Left ventricle myocardium inferior (tissue), 1 donor: ENCODE results near the gene HIBADH. TPM values are rescaled to one million over a fixed set of nuclear protein-coding genes. Genes with fewer than 3 reads are reported as not detected.

Source experiments
- DNase-seq: peaks from one replicate; pipeline ENCODE4 v3.0.0-alpha.2; 2020
- H3K27ac ChIP-seq: fragments of 200-600 bp; replicated peaks from 2 replicates; pipeline ENCODE4 v1.8.0; 2021
- H3K27me3 ChIP-seq: fragments of 200-600 bp; 2 replicates; pipeline ENCODE4 v1.8.0; 2021; ENCODE audit warnings: low read depth
- H3K36me3 ChIP-seq: fragments of 200-600 bp; 2 replicates; pipeline ENCODE4 v1.8.0; 2021
- H3K4me1 ChIP-seq: fragments of 200-600 bp; 2 replicates; pipeline ENCODE4 v1.8.0; 2021
- H3K4me3 ChIP-seq: fragments of 200-600 bp; 2 replicates; pipeline ENCODE4 v1.8.0; 2021; ENCODE audit warnings: mild to moderate bottlenecking, moderate library complexity
- H3K9me3 ChIP-seq: fragments of 200-600 bp; replicated peaks from 2 replicates; pipeline ENCODE4 v1.8.0; 2021
- CTCF ChIP-seq: fragments of 200-600 bp; IDR thresholded peaks from 2 replicates; pipeline ENCODE4 v1.8.0; 2021; ENCODE audit warnings: antibody characterized with exemption, mild to moderate bottlenecking, borderline replicate concordance
- intact Hi-C: fragments of 100-400 bp; cut with micrococcal nuclease; formaldehyde crosslinking; loops from one replicate; pipeline ENCODE4 v1.11.0; 2022
- total RNA-seq: library from RNA; stranded (reverse); fragmentation: NEBNext Ultra II Directional; extraction: Animal tissue kit (Norgen Biotek cat#: 25700); gene quantifications from one replicate; pipeline ENCODE4 v1.2.1, GENCODE V29; 2021
- donor health status: DM: no; HTN: yes; CAD: no; lungs with severe emphysema.

HIBADH gene
- total RNA-seq, 1 donor from 2014 or later, result 90.8 TPM

GRCh38 chr7:27560706-27561235 is 101.9 kb downstream of the HIBADH start:
- Histone ChIP-seq H3K27ac (no peak overlapping the region), H3K9me3 (peaks cover 11% of the 10 kb centered on the region), H3K4me1 (no peaks in the 10 kb centered on the region), H3K27me3 (no peaks in the 10 kb centered on the region), H3K36me3 (peaks cover 10% of the 10 kb centered on the region), H3K4me3 (no peak overlapping the region)
- TF ChIP-seq CTCF, result no peak
- intact Hi-C loops, result no loop called here
- no peak for DNase-seq

GRCh38 chr7:27555670-27556069 is 107.0 kb downstream of the HIBADH start:
- H3K36me3 ChIP-seq, result no peaks in the 10 kb centered on the region
- H3K9me3 ChIP-seq, result no peaks in the 10 kb centered on the region
- no peak overlapping the region for H3K27ac ChIP-seq
- DNase-seq, result no peak
- intact Hi-C loops, result no loop called here
- TF ChIP-seq CTCF, result no peak
- no peaks in the 10 kb centered on the region for H3K27me3 ChIP-seq
- no peaks in the 10 kb centered on the region for H3K4me1 ChIP-seq
- H3K4me3 ChIP-seq, result no peak overlapping the region

- H3K9me3 ChIP-seq, result no peaks in the 10 kb centered on the region
- H3K27me3 ChIP-seq, result no peaks in the 10 kb centered on the region
- intact Hi-C loops, result no loop called here
- TF ChIP-seq CTCF, result no peak
- H3K4me3 ChIP-seq, result no peak overlapping the region
- H3K27ac ChIP-seq, result no peak overlapping the region
- no peaks in the 10 kb centered on the region for H3K36me3 ChIP-seq
- no peaks in the 10 kb centered on the region for H3K4me1 ChIP-seq
- no peak for DNase-seq
Measured at GRCh38 chr7:27554826-27555225, 107.9 kb downstream of the HIBADH start.

- Histone ChIP-seq H3K27me3 (no peaks in the 10 kb centered on the region), H3K27ac (no peak overlapping the region), H3K36me3 (no peaks in the 10 kb centered on the region), H3K4me3 (no peak overlapping the region), H3K4me1 (no peaks in the 10 kb centered on the region), H3K9me3 (no peaks in the 10 kb centered on the region)
- no peak for TF ChIP-seq CTCF
- intact Hi-C loops, result no loop called here
- DNase-seq, result no peak
Measured at GRCh38 chr7:27553273-27553672, 109.4 kb downstream of the HIBADH start.

- DNase-seq, result no peak
- no peak overlapping the region for H3K27ac ChIP-seq
- H3K4me3 ChIP-seq, result no peak overlapping the region
- no peaks in the 10 kb centered on the region for H3K9me3 ChIP-seq
- H3K4me1 ChIP-seq, result no peaks in the 10 kb centered on the region
- no peak for TF ChIP-seq CTCF
- H3K36me3 ChIP-seq, result no peaks in the 10 kb centered on the region
- H3K27me3 ChIP-seq, result no peaks in the 10 kb centered on the region
- intact Hi-C loops, result no loop called here
Measured at GRCh38 chr7:27551803-27552400, 110.8 kb downstream of the HIBADH start.
